ENCODE measurements around the gene RRP15.

DNA sequence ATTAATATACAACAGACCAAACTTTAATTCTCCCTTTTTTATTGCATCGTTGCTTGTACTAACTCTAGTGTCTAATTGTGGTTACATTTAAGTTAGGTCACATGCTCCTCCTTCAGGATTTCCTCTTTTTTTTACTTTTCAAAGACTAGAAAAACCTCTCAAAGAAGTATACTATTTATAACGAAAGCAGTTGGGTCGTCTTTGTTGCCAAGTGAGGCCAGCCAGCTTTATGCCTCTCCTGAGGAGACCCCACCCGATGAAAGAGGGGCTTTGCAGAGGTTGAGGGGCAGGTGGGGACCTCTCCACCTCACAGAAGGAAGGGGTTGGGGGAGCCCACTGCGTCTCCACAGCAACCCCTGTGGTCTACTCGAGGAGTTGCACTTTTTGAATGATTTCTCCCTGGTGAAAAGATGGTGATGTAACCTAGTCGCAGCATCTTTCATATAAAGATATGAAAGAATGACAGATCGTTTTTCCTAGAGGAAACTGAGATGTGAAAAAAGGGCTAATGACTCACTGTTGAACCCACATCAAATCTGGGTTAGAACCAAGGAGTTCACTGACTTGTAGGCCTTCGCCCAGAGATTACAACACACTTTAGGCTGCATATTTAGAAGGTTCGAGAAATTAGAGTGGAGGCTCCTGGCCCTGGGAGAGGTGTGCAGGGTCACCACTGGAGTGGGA, 66.4 kb downstream of the RRP15 start:
- TF ChIP-seq POLR2A (IDR thresholded peaks at IDR 0.05; ENCODE audit: low read length) (no peak), GATA1 (IDR thresholded peaks at IDR 0.05; ENCODE audit: low read depth, low read length) (no peak)
